Measurements from ENCODE around the gene PRKAG2.

The PRKAG2 gene

GRCh38 chr7:151815419-151815818 is 61.5 kb downstream of the PRKAG2 start:
- Histone ChIP-seq H3K4me3 (ENCODE audit: insufficient read depth, low read length, poor library complexity, severe bottlenecking) (no peak overlapping the region), H3K9me3 (ENCODE audit: insufficient read depth, low read length) (no peaks in the 10 kb centered on the region), H2AFZ (ENCODE audit: low read depth, low read length, severe bottlenecking) (no peak overlapping the region), H3K79me2 (ENCODE audit: insufficient read depth, low read length) (no peaks in the 10 kb centered on the region), H3K27me3 (ENCODE audit: low read length) (no peaks in the 10 kb centered on the region), H3F3A (ENCODE audit: insufficient read depth) (no peaks in the 10 kb centered on the region), H3K36me3 (ENCODE audit: low read length) (no peaks in the 10 kb centered on the region), H3K27ac (ENCODE audit: low read depth, low read length) (no peak overlapping the region), H4K20me1 (ENCODE audit: low read depth, low read length) (no peaks in the 10 kb centered on the region), H3K9me2 (replicated peaks; ENCODE audit: insufficient read depth, low read length) (no peaks in the 10 kb centered on the region), H3K9ac (ENCODE audit: low read length) (no peak overlapping the region), H3K4me2 (ENCODE audit: low read depth, low read length, poor library complexity, severe bottlenecking) (no peak overlapping the region)
- TF ChIP-seq EZH2phosphoT487 (conservative IDR thresholded peaks at IDR 0.05; ENCODE audit: low read length) = no peak
- TF ChIP-seq, protein P1, sequence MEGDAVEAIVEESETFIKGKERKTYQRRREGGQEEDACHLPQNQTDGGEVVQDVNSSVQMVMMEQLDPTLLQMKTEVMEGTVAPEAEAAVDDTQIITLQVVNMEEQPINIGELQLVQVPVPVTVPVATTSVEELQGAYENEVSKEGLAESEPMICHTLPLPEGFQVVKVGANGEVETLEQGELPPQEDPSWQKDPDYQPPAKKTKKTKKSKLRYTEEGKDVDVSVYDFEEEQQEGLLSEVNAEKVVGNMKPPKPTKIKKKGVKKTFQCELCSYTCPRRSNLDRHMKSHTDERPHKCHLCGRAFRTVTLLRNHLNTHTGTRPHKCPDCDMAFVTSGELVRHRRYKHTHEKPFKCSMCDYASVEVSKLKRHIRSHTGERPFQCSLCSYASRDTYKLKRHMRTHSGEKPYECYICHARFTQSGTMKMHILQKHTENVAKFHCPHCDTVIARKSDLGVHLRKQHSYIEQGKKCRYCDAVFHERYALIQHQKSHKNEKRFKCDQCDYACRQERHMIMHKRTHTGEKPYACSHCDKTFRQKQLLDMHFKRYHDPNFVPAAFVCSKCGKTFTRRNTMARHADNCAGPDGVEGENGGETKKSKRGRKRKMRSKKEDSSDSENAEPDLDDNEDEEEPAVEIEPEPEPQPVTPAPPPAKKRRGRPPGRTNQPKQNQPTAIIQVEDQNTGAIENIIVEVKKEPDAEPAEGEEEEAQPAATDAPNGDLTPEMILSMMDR (IDR thresholded peaks at IDR 0.05; ENCODE audit: insufficient read depth, low read length, poor library complexity, severe bottlenecking) = no peak

GRCh38 chr7:151814400-151815009 is 62.4 kb downstream of the PRKAG2 start:
- Histone ChIP-seq H3F3A (ENCODE audit: insufficient read depth) (no peaks in the 10 kb centered on the region), H3K9ac (ENCODE audit: low read length) (no peak overlapping the region), H3K27ac (ENCODE audit: low read depth, low read length) (no peak overlapping the region), H3K4me2 (ENCODE audit: low read depth, low read length, poor library complexity, severe bottlenecking) (no peak overlapping the region), H2AFZ (ENCODE audit: low read depth, low read length, severe bottlenecking) (no peak overlapping the region), H3K79me2 (ENCODE audit: insufficient read depth, low read length) (no peaks in the 10 kb centered on the region), H3K36me3 (ENCODE audit: low read length) (no peaks in the 10 kb centered on the region), H3K27me3 (ENCODE audit: low read length) (no peaks in the 10 kb centered on the region), H3K9me2 (replicated peaks; ENCODE audit: insufficient read depth, low read length) (no peaks in the 10 kb centered on the region), H4K20me1 (ENCODE audit: low read depth, low read length) (no peaks in the 10 kb centered on the region), H3K9me3 (ENCODE audit: insufficient read depth, low read length) (no peaks in the 10 kb centered on the region), H3K4me3 (ENCODE audit: insufficient read depth, low read length, poor library complexity, severe bottlenecking) (no peak overlapping the region)
- no peak for TF ChIP-seq EZH2phosphoT487 (conservative IDR thresholded peaks at IDR 0.05; ENCODE audit: low read length)
- TF ChIP-seq, protein P1 (IDR thresholded peaks at IDR 0.05; ENCODE audit: insufficient read depth, low read length, poor library complexity, severe bottlenecking) = no peak

- no peaks in the 10 kb centered on the region for H3K9me2 ChIP-seq (replicated peaks; ENCODE audit: insufficient read depth, low read length)
- no peaks in the 10 kb centered on the region for H4K20me1 ChIP-seq (ENCODE audit: low read depth, low read length)
- no peak overlapping the region for H3K4me3 ChIP-seq (ENCODE audit: insufficient read depth, low read length, poor library complexity, severe bottlenecking)
- H3K4me2 ChIP-seq (ENCODE audit: low read depth, low read length, poor library complexity, severe bottlenecking) = no peak overlapping the region
- H3K27me3 ChIP-seq (ENCODE audit: low read length) = no peaks in the 10 kb centered on the region
- H3K36me3 ChIP-seq (ENCODE audit: low read length) = no peaks in the 10 kb centered on the region
- H3K9ac ChIP-seq (ENCODE audit: low read length) = no peak overlapping the region
- H2AFZ ChIP-seq (ENCODE audit: low read depth, low read length, severe bottlenecking) = no peak overlapping the region
- TF ChIP-seq EZH2phosphoT487 (conservative IDR thresholded peaks at IDR 0.05; ENCODE audit: low read length) = no peak
- TF ChIP-seq, protein P1 (IDR thresholded peaks at IDR 0.05; ENCODE audit: insufficient read depth, low read length, poor library complexity, severe bottlenecking) = no peak
- no peak overlapping the region for H3K27ac ChIP-seq (ENCODE audit: low read depth, low read length)
- no peaks in the 10 kb centered on the region for H3F3A ChIP-seq (ENCODE audit: insufficient read depth)
- no peaks in the 10 kb centered on the region for H3K9me3 ChIP-seq (ENCODE audit: insufficient read depth, low read length)
- no peaks in the 10 kb centered on the region for H3K79me2 ChIP-seq (ENCODE audit: insufficient read depth, low read length)
Observed at GRCh38 chr7:151813997-151814396, 62.9 kb downstream of the PRKAG2 start.
